T47D (cell line): Measurements from ENCODE around the gene PLEKHN1.
"Not testable (repeated sequence)": the region's sequence is repeated elsewhere in the genome, so short reads cannot be mapped to it uniquely, and the experiment has no call there.

Experiments
- DNase-seq, 2 experiments: peaks; one replicate each; pipeline versions ENCODE4 v3.0.0 to v3.0.0-alpha.2; 2011 to 2012; ENCODE audit warnings: low read depth in 1 of 2, low spot score in 1 of 2
- JUND ChIP-seq: IDR thresholded peaks from 2 replicates; pipeline ENCODE4 v1.6.1; 2012; ENCODE audit warnings: low read depth
- in situ Hi-C: cut with HindIII; loops from 2 replicates; pipeline ENCODE4 v1.10.0; 2016; ENCODE audit warnings: low sequenced_read_pairs, low pct_unique_long_range_greater_than_20kb

PLEKHN1 gene

GRCh38 chr1:941588-942383 is 24.5 kb upstream of the PLEKHN1 start:
- peak; percentile 69 to 77 for DNase-seq
- TF ChIP-seq JUND = no peak
- in situ Hi-C loops = no loop called here

- in situ Hi-C loops = no loop called here
- no peak for DNase-seq
- no peak for TF ChIP-seq JUND
Measured at GRCh38 chr1:942411-942821, 23.9 kb upstream of the PLEKHN1 start.

- DNase-seq = no peak
- no peak for TF ChIP-seq JUND
- in situ Hi-C loops = no loop called here
Measured at GRCh38 chr1:942864-943533, 23.3 kb upstream of the PLEKHN1 start.

- DNase-seq = no peak
- in situ Hi-C loops = no loop called here
- TF ChIP-seq JUND = no peak
Measured at GRCh38 chr1:943545-944340, 22.5 kb upstream of the PLEKHN1 start.

GRCh38 chr1:944341-945325 is 21.6 kb upstream of the PLEKHN1 start:
- no peak for DNase-seq
- in situ Hi-C loops = no loop called here
- TF ChIP-seq JUND = no peak

GRCh38 chr1:945688-946556 is 20.4 kb upstream of the PLEKHN1 start:
- no peak for DNase-seq
- no peak for TF ChIP-seq JUND
- in situ Hi-C loops = no loop called here

- in situ Hi-C loops = not testable (repeated sequence)
Measured at GRCh38 chr1:946811-947210, 19.5 kb upstream of the PLEKHN1 start.

GRCh38 chr1:947958-948357 is 18.3 kb upstream of the PLEKHN1 start:
- TF ChIP-seq JUND = no peak
- DNase-seq = no peak
- in situ Hi-C loops = no loop called here

More at GRCh38 chr1:946811-947210, 19.5 kb upstream of the PLEKHN1 start:
- not testable (repeated sequence) for DNase-seq

- no peak for TF ChIP-seq JUND
Measured at GRCh38 chr1:950268-950667, 16.0 kb upstream of the PLEKHN1 start.

GRCh38 chr1:950881-951280 is 15.4 kb upstream of the PLEKHN1 start:
- in situ Hi-C loops = no loop called here
- TF ChIP-seq JUND = no peak
- no peak for DNase-seq

More at GRCh38 chr1:950268-950667, 16.0 kb upstream of the PLEKHN1 start:
- in situ Hi-C loops = no loop called here
- no peak for DNase-seq

- DNase-seq = no peak
- in situ Hi-C loops = no loop called here
- no peak for TF ChIP-seq JUND
Measured at GRCh38 chr1:951364-951763, 14.9 kb upstream of the PLEKHN1 start.
